A549 (cell line): ENCODE results near the gene IFT43. TPM values are rescaled to one million over a fixed set of nuclear protein-coding genes. Genes with fewer than 3 reads are reported as not detected.

Experiments used
- ATAC-seq, 2 experiments: fragments of 200-7000 bp in 1 of 2; fragments of >200 bp in 1 of 2; cut with Nextera tagmentation in 1 of 2; cut with Tn5 transposase in 1 of 2; 3 replicates each; pipeline versions ENCODE4 v1.8.0 to v1.9.1; 2018 to 2020; ENCODE audit warnings: mild to moderate bottlenecking in 1 of 2, moderate library complexity in 1 of 2
- CTCF ChIA-PET: fragments of 300-600 bp; sonication (Branson Sonifier 250); formaldehyde crosslinking; extraction: SDS; loops from one replicate; lab custom pipeline; 2021; ENCODE audit warnings: antibody characterized with exemption, inconsistent platforms; lab: Yijun Ruan, JAX
- POLR2A ChIA-PET: fragments of 350-600 bp; formaldehyde crosslinking; extraction: SDS; loops from one replicate; lab custom pipeline; 2021; ENCODE audit warnings: antibody characterized with exemption, inconsistent platforms; lab: Yijun Ruan, JAX
- DNase-seq, 2 experiments: peaks; one replicate each; pipeline versions ENCODE4 v3.0.0 to v3.0.0-alpha.2; 2011 to 2016; ENCODE audit warnings: low read depth in 1 of 2, low spot score in 1 of 2
- FAIRE-seq: peaks from 2 replicates; lab custom pipeline; 2011; peaks lifted over from hg19 to GRCh38; lab: Jason Lieb, UNC
- H3K27ac ChIP-seq, 2 experiments: fragments of >200 bp; sonication (Bioruptor Twin); formaldehyde crosslinking; 3 replicates each; pipeline ENCODE4 v1.5.1; 2016 to 2017
- H3K4me1 ChIP-seq: fragments of >200 bp; sonication (Bioruptor Twin); formaldehyde crosslinking; 3 replicates; pipeline ENCODE4 v1.6.1; 2016
- H3K4me2 ChIP-seq: fragments of >200 bp; sonication (Bioruptor Twin); formaldehyde crosslinking; 3 replicates; pipeline ENCODE4 v1.6.1; 2016
- H3K4me3 ChIP-seq: fragments of >200 bp; sonication (Bioruptor Twin); formaldehyde crosslinking; 3 replicates; pipeline ENCODE4 v1.5.1; 2016
- H3K9me3 ChIP-seq: fragments of >200 bp; sonication (Bioruptor Twin); formaldehyde crosslinking; 3 replicates; pipeline ENCODE4 v1.6.1; 2016
- CEBPB ChIP-seq, 2 experiments: fragments of >200 bp in 1 of 2; sonication (Bioruptor Twin) in 1 of 2; formaldehyde crosslinking in 1 of 2; IDR thresholded peaks; 2 replicates each; pipeline ENCODE4 v1.6.1; 2012 to 2016
- EHF ChIP-seq: fragments of 250-450 bp; sonication (Bioruptor Pico); IDR thresholded peaks from 2 replicates; pipeline ENCODE4 v1.5.0; 2020; ENCODE audit warnings: mild to moderate bottlenecking
- EHMT2 ChIP-seq: fragments of 200-600 bp; sonication (generic); IDR thresholded peaks from 2 replicates; pipeline ENCODE4 v1.6.1; 2016; ENCODE audit warnings: antibody characterized with exemption, low read depth, mild to moderate bottlenecking, moderate library complexity
- ESRRA ChIP-seq: fragments of 150-350 bp; IDR thresholded peaks from 2 replicates; pipeline ENCODE4 v1.6.1; 2014; ENCODE audit warnings: mild to moderate bottlenecking, low read length, borderline replicate concordance
- FOSL2 ChIP-seq, 2 experiments: fragments of 450-650 bp in 1 of 2; fragments of >200 bp in 1 of 2; sonication (Bioruptor Twin) in 1 of 2; formaldehyde crosslinking; IDR thresholded peaks; 2 replicates each; pipeline versions ENCODE4 v1.5.0 to v1.6.1; 2016 to 2020; ENCODE audit warnings: mild to moderate bottlenecking in 1 of 2, moderate library complexity in 1 of 2
- FOXS1 ChIP-seq: fragments of 250-450 bp; sonication (Bioruptor Pico); IDR thresholded peaks from 2 replicates; pipeline ENCODE4 v1.5.0; 2020; ENCODE audit warnings: mild to moderate bottlenecking, moderate library complexity
- HES2 ChIP-seq: fragments of >200 bp; sonication (Bioruptor Twin); formaldehyde crosslinking; IDR thresholded peaks from 2 replicates; pipeline ENCODE4 v1.6.1; 2016
- HMGXB4 ChIP-seq: fragments of 250-450 bp; sonication (Bioruptor Pico); IDR thresholded peaks from 2 replicates; pipeline ENCODE4 v1.5.0; 2021; ENCODE audit warnings: mild to moderate bottlenecking, moderate library complexity, borderline replicate concordance
- HOXA7 ChIP-seq: fragments of 250-450 bp; sonication (Bioruptor Pico); IDR thresholded peaks from 2 replicates; pipeline ENCODE4 v1.5.0; 2020; ENCODE audit warnings: mild to moderate bottlenecking, moderate library complexity
- HOXB13 ChIP-seq: fragments of 250-450 bp; sonication (Bioruptor Pico); IDR thresholded peaks from 2 replicates; pipeline ENCODE4 v1.5.0; 2020; ENCODE audit warnings: low read depth, mild to moderate bottlenecking, moderate library complexity
- JUNB ChIP-seq: fragments of >200 bp; sonication (Bioruptor Twin); formaldehyde crosslinking; IDR thresholded peaks from 2 replicates; pipeline ENCODE4 v1.6.1; 2016
- MAZ ChIP-seq: fragments of 150-350 bp; IDR thresholded peaks from 2 replicates; pipeline ENCODE4 v1.6.1; 2014; ENCODE audit warnings: antibody characterized with exemption, low read depth, low read length, borderline replicate concordance
- MYC ChIP-seq: IDR thresholded peaks from 2 replicates; pipeline ENCODE4 v1.6.1; 2012; ENCODE audit warnings: mild to moderate bottlenecking, inconsistent platforms, low read length, improper control_type of control experiment, borderline replicate concordance
- NPAS2 ChIP-seq: fragments of 250-450 bp; sonication (Bioruptor Pico); IDR thresholded peaks from 2 replicates; pipeline ENCODE4 v1.8.0; 2022; ENCODE audit warnings: mild to moderate bottlenecking, moderate library complexity, borderline replicate concordance
- PBX3 ChIP-seq: IDR thresholded peaks from 2 replicates; pipeline ENCODE4 v1.6.1; 2012
- PHF8 ChIP-seq: fragments of 200-600 bp; sonication (generic); IDR thresholded peaks from 2 replicates; pipeline ENCODE4 v1.6.1; 2016; ENCODE audit warnings: low read depth, mild to moderate bottlenecking, antibody characterized with exemption, moderate library complexity, borderline replicate concordance
- POLR2A ChIP-seq: IDR thresholded peaks from 2 replicates; pipeline ENCODE4 v1.6.1; 2012; ENCODE audit warnings: mild to moderate bottlenecking, low read length
- POLR2AphosphoS2 ChIP-seq: conservative IDR thresholded peaks from 2 replicates; pipeline ENCODE4 v1.6.1; 2012; ENCODE audit warnings: low read length, improper control_type of control experiment, inconsistent platforms
- RAD21 ChIP-seq, 2 experiments: fragments of >200 bp in 1 of 2; sonication (Bioruptor Twin) in 1 of 2; formaldehyde crosslinking in 1 of 2; IDR thresholded peaks in 1 of 2; conservative IDR thresholded peaks in 1 of 2; 2 replicates in 1 of 2; 3 replicates in 1 of 2; pipeline ENCODE4 v1.6.1; 2012 to 2018; ENCODE audit warnings: inconsistent platforms in 1 of 2
- RCOR1 ChIP-seq: fragments of 150-350 bp; IDR thresholded peaks from 2 replicates; pipeline ENCODE4 v1.6.1; 2014; ENCODE audit warnings: antibody characterized with exemption, low read length, low read depth
- RNF2 ChIP-seq: fragments of 200-600 bp; sonication (generic); IDR thresholded peaks from 2 replicates; pipeline ENCODE4 v1.6.1; 2016; ENCODE audit warnings: low read depth, mild to moderate bottlenecking, antibody characterized with exemption, moderate library complexity, borderline replicate concordance
- SMC3 ChIP-seq: fragments of >200 bp; sonication (Bioruptor Twin); formaldehyde crosslinking; IDR thresholded peaks from 3 replicates; pipeline ENCODE4 v1.6.1; 2018; ENCODE audit warnings: inconsistent platforms
- SREBF2 ChIP-seq: fragments of 450-650 bp; IDR thresholded peaks from 2 replicates; pipeline ENCODE4 v1.6.1; 2014; ENCODE audit warnings: mild to moderate bottlenecking, moderate library complexity
- TP53 ChIP-seq: fragments of 250-450 bp; sonication (Bioruptor Pico); IDR thresholded peaks from 2 replicates; pipeline ENCODE4 v1.5.0; 2021; ENCODE audit warnings: mild to moderate bottlenecking, moderate library complexity
- ZFP36 ChIP-seq: fragments of 450-650 bp; IDR thresholded peaks from 2 replicates; pipeline ENCODE4 v1.6.1; 2014; ENCODE audit warnings: borderline replicate concordance; ENCODE audit not compliant: partially characterized antibody
- ZSCAN20 ChIP-seq: fragments of 250-450 bp; sonication (Bioruptor Pico); IDR thresholded peaks from 2 replicates; pipeline ENCODE4 v1.8.0; 2022; ENCODE audit warnings: mild to moderate bottlenecking, moderate library complexity
- WGBS: methylation state at CpG from one replicate; pipeline ENCODE4 v1.1.6; 2017; ENCODE audit errors: missing lambda C conversion rate; 5-methylcytosine and 5-hydroxymethylcytosine counted together
- polyA plus RNA-seq, 4 experiments: library from polyadenylated mRNA; depleted of rRNA in 3 of 4; stranded (reverse); fragments of >200 nt; fragmentation: RNase III in 1 of 4; extraction: RNeasy Plus Mini Kit Qiagen cat#74134 plus additional on column Dnase treatment in 1 of 4; gene quantifications; 2 replicates in 3 of 4; 3 replicates in 1 of 4; pipeline ENCODE4 v1.2.3, GENCODE V29; 2011 to 2017
- TF ChIP-seq, protein P1 (sequence below): fragments of 150-350 bp; IDR thresholded peaks from 2 replicates; pipeline ENCODE4 v1.6.1; 2014; ENCODE audit warnings: low read depth, mild to moderate bottlenecking, low read length

The IFT43 gene
- polyA plus RNA-seq, 2 of the 4 experiments (the other 2 are of a cell fraction) = 46.4 to 49.4 TPM

DNA sequence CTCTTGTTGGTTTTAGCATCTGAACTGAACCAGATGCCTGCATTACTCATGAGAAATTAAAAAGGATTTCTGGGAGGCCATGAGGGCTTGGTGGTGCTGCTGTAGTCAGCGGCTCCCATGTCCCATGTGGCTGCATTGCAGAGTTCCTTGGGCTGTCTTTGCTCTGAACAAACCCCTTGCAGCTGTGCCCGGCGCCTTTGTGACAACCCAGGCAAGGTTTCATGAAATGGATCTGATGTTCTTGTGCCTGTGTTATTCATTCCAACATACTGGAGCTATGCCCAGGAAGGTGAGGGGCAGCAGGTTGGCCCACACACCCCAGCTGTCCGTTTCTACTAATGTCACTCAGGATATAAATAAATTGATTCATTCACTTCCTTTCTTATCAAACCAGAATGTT, 44.5 kb upstream of the IFT43 start (continued):
- TF ChIP-seq HMGXB4 (CRISPR knock-in tag) (no peak), JUNB (no peak), FOSL2 (IDR thresholded peaks at IDR 0.05) (no peak), FOSL2 (CRISPR knock-in tag; IDR thresholded peaks at IDR 0.05) (no peak), POLR2AphosphoS2 (no peak), RCOR1 (no peak), CEBPB (IDR thresholded peaks at IDR 0.05) (no peak)

DNA sequence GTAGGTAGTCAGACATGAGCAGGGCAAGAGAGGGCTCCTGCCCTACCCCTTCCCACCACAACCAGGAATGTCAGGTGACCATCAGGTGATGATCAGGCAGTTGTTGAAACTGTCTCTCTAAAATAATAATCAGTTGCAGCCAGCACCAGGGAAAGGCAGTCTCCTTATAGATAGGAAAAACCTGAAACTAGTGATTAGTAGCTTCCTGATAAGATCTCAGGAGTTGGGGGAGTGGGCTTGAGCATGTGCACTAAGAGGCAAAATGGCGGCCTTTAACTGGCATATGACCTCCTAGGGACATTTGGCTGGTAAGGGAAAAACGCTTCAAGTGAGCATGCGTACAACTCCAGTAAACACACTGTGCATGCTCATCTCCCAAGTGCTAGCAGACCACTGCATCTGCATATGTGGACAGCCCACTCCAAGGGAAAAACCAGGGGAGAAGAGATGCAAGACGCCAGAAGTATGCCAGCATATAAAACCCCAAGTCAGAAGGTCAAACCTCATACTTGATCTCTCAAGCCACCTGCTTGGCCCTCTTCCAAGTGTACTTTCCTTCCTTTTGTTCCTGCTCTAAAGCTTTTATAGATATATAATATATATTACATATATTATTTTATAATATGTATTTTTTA, 40.8 kb upstream of the IFT43 start:
- no peak overlapping the region for H3K4me3 ChIP-seq
- 94% methylated on average over 4 of the region's 4 CpGs for WGBS
- CTCF ChIA-PET = interaction anchor here (0.9 kb wide), 2 partner anchors 35 to 38 kb away, joined by 3 to 4 read pairs; no protein-coding TSS in a partner anchor
- no peak for ATAC-seq
- FAIRE-seq = no peak
- DNase-seq = no peak
- H3K9me3 ChIP-seq = no peaks in the 10 kb centered on the region
- H3K27ac ChIP-seq = no peak overlapping the region
- TF ChIP-seq ESRRA (no peak), POLR2A (no peak), ZFP36 (no peak)
- no peak overlapping the region for H3K4me2 ChIP-seq
- POLR2A ChIA-PET = no interaction called here
- H3K4me1 ChIP-seq = no peaks in the 10 kb centered on the region

DNA sequence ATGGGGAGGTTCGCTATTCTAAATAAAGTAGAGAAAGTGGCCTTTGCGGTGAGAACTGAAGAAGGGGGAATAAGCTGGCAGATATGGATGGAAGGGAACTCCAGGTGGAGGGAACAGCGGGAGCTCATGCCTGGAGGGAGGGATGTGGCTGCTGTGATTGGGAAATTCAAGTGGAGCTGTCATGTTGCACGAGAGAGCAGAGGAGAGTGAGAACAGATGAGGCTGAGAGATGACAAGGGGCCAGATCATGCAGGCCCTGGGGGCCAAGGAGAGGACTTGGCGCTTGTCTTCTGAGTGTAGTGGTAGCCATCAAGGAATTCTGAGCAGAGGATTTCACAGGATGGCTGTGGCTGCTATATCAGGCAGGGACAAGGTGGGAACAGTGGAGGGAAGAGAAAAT, 38.8 kb upstream of the IFT43 start:
- no peaks in the 10 kb centered on the region for H3K9me3 ChIP-seq
- CTCF ChIA-PET = interaction anchor here (0.7 to 1.5 kb wide), 3 partner anchors 12 to 291 kb away, joined by 3 to 4 read pairs (median 4); no protein-coding TSS in a partner anchor
- H3K4me2 ChIP-seq = no peak overlapping the region
- H3K4me1 ChIP-seq = no peaks in the 10 kb centered on the region
- FAIRE-seq = no peak
- no peak for DNase-seq
- WGBS = 94% methylated on average over 5 of the region's 5 CpGs
- TF ChIP-seq, protein P1, sequence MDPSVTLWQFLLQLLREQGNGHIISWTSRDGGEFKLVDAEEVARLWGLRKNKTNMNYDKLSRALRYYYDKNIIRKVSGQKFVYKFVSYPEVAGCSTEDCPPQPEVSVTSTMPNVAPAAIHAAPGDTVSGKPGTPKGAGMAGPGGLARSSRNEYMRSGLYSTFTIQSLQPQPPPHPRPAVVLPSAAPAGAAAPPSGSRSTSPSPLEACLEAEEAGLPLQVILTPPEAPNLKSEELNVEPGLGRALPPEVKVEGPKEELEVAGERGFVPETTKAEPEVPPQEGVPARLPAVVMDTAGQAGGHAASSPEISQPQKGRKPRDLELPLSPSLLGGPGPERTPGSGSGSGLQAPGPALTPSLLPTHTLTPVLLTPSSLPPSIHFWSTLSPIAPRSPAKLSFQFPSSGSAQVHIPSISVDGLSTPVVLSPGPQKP = no peak
- TF ChIP-seq HOXB13 (CRISPR knock-in tag) (no peak), RAD21 (conservative IDR thresholded peaks at IDR 0.05 in 1 of 2, IDR thresholded peaks at IDR 0.05 in 1 of 2) (no peak), MYC (no peak), MAZ (no peak), ESRRA (no peak), SMC3 (no peak), HES2 (no peak), FOXS1 (CRISPR knock-in tag) (no peak), TP53 (CRISPR knock-in tag) (no peak)
- TF ChIP-seq, all 56 proteins: peak for 0
- no peak for ATAC-seq
- Histone ChIP-seq H3K27ac (no peak overlapping the region), H3K4me3 (no peak overlapping the region)
- POLR2A ChIA-PET = no interaction called here

- POLR2A ChIA-PET = no interaction called here
- TF ChIP-seq RNF2 (no peak), PHF8 (no peak), HOXA7 (CRISPR knock-in tag) (no peak), EHF (no peak), SREBF2 (no peak), JUNB (no peak), NPAS2 (no peak), TP53 (CRISPR knock-in tag) (no peak), ZSCAN20 (CRISPR knock-in tag) (no peak), EHMT2 (no peak), PBX3 (no peak)
- TF ChIP-seq, protein P1 = no peak
These were observed 33.1 kb upstream of the IFT43 start for GRCh38 chr14:75952489-75952888.

More at GRCh38 chr14:75952489-75952888, 33.1 kb upstream of the IFT43 start:
- H3K4me1 ChIP-seq = no peaks in the 10 kb centered on the region
- H3K4me2 ChIP-seq = no peak overlapping the region
- H3K4me3 ChIP-seq = no peak overlapping the region
- 90% methylated on average over 3 of the region's 3 CpGs for WGBS
- CTCF ChIA-PET = interaction anchor here (0.8 to 1.6 kb wide), 2 partner anchors 9 to 243 kb away, joined by 3 to 4 read pairs; no protein-coding TSS in a partner anchor
- FAIRE-seq = no peak
- no peak overlapping the region for H3K27ac ChIP-seq
- no peak for DNase-seq
- ATAC-seq = no peak
- no peaks in the 10 kb centered on the region for H3K9me3 ChIP-seq
